GM21381 (cell line): ENCODE data around the gene OR5AS1.
"Not testable (repeated sequence)": the region's sequence is repeated elsewhere in the genome, so short reads cannot be mapped to it uniquely, and the experiment has no call there.

Source experiments
- ATAC-seq: cut with Tn5 transposase; IDR thresholded peaks from one replicate; pipeline ENCODE4 v1.9.1; 2021; ENCODE audit warnings: mild to moderate bottlenecking, moderate library complexity; ENCODE audit not compliant: unreplicated experiment

OR5AS1 gene

GRCh38 chr11:56027354-56027753, at the start of gene OR5AS1:
TSS of gene OR5AS1 (plus strand) at chr11:56027654. CDS start at chr11:56030419, 2,765 bp downstream.
- no peak for ATAC-seq

DNA sequence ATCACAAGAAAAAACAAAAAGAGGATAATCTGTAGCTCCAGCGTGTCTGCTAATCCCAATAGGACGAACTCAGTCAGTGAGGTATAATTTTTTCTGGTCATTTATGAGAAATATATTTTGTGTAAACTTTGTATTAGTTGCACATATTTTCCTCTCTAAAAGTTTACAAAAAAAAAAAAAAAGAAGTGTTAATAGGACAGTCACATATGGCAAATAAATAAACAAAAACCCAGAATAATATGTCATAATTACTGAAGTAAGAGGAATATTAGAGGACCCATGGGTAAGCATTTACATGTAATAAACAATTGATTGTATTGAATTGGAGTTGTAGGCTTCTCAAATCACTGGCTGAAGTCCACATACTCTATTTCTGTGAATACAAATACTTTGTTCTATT, 32.9 kb upstream of the OR5AS1 start, which contains the start of gene OR5F1:
Gene OR5F1 (minus strand): TSS at position 101 of the 400 bp plus-strand sequence. CDS start 0 bp downstream, at position 101.
- ATAC-seq = no peak

- no peak for ATAC-seq
Measured at GRCh38 chr11:56010716-56011115, 16.7 kb upstream of the OR5AS1 start.

- no peak for ATAC-seq
Measured at GRCh38 chr11:56013805-56014204, 13.6 kb upstream of the OR5AS1 start.

DNA sequence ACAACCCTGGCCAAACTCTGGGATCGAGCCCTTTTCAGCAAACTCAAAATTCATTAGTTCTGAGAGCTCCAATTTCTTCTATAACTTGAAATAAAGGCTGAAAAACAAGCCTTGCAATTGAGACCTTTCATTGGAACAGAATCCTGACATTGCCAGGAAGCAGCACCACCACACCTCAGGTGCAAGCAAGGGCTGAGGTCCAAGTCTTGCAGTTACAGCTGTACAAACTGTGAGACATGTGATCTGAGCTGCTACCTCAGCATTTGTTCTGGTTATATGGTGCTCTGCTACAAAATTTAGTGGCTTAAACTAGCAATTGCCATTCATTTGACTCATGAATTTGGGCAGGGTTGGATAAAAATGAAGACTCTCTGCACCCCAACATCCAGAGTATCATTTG, 18.1 kb downstream of the OR5AS1 start:
- no peak for ATAC-seq

GRCh38 chr11:56048480-56048879, 21.0 kb downstream of the OR5AS1 start:
- ATAC-seq = no peak

GRCh38 chr11:56049487-56049886, 22.0 kb downstream of the OR5AS1 start:
- ATAC-seq = no peak

DNA sequence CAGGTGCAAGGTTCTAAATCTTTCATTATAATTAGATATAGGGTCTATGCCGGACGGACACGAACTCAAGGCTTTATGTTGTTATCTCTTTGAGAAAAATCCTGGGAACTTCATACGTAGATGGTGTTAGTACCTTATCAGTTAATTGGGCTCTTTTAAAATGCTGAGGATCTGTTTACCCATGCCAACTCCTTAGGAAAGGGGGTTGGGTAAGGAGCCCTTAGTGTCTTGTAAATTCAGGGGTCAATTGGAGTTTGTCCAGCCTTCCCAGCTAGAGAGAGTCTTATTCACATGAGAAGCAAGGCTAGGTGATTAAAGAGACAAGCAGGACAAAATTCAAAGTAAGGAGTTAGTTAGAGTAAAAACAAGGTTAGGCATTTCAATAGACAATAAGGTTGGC, 28.9 kb downstream of the OR5AS1 start:
- not testable (repeated sequence) for ATAC-seq

DNA sequence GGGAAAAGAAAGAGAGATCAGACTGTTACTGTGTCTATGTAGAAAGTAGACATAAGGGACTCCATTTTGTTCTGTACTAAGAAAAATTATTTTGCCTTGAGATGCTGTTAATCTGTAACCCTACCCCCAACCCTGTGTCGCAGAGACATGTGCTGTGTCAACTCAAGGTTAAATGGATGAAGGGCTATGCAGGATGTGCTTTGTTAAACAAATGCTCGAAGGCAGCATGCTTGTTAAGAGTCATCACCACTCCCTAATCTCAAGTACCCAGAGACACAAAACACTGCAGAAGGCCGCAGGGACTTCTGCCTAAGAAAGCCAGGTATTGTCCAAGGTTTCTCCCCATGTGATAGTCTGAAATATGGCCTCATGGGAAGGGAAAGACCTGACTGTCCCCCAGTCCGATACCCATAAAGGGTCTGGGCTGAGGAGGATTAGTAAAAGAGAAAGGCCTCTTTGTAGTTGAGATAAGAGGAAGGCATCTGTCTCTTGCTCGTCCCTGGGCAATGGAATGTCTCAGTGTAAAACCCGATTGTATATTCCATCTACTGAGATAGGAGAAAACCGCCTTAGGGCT, 30.3 kb downstream of the OR5AS1 start:
- not testable (repeated sequence) for ATAC-seq

- ATAC-seq = not testable (repeated sequence)
Measured at GRCh38 chr11:56058260-56058780, 30.9 kb downstream of the OR5AS1 start.

DNA sequence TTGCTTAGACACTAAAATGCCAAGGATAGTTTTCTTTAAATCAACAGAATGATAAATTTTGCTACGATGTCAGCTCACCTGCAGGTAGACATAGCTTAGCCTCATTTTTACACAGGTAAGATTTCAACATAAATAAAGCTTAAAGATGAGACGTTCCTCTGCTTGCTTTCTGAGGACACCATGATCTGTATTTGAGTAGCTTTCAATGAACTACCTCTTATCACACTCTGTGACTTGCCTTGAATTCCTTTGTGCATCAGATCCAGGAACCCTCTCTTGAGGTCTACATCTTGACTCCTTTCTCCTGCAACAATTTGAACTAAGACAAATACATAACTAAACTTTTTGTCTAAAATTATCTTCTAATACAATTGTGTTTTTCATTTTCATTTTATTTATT, 39.5 kb downstream of the OR5AS1 start:
- ATAC-seq = no peak
